Activated naive CD8-positive, alpha-beta T cell treated with anti-CD3 and anti-CD28 coated beads, Interleukin-2, amount 10 ng/mL, durations not matched to agents 7 days and 5 days (primary cell): ENCODE results near the gene DPP6. TPM values are rescaled to one million over a fixed set of nuclear protein-coding genes. Genes with fewer than 3 reads are reported as not detected.

Source experiments
- ATAC-seq: fragments of 150-1000 bp; cut with Tn5 transposase; one replicate; pipeline ENCODE4 v1.10.0; 2021; ENCODE audit warnings: low read depth, moderate library complexity
- POLR2A ChIA-PET: fragments of 350-600 bp; sonication (Branson Sonifier 250); formaldehyde crosslinking; loops from one replicate; lab custom pipeline; 2021; ENCODE audit warnings: antibody characterized with exemption; lab: Charles Lee
- DNase-seq: peaks from one replicate; pipeline ENCODE4 v3.0.0; 2021
- H3K27ac Mint-ChIP-seq: one replicate; pipeline ENCODE4 v1.8.0; 2022; ENCODE audit warnings: mild to moderate bottlenecking, mixed read lengths
- H3K27me3 Mint-ChIP-seq: one replicate; pipeline ENCODE4 v1.8.0; 2022; ENCODE audit warnings: mild to moderate bottlenecking, moderate library complexity, mixed read lengths
- H3K36me3 Mint-ChIP-seq: one replicate; pipeline ENCODE4 v1.8.0; 2021; ENCODE audit warnings: mild to moderate bottlenecking, mixed read lengths
- H3K4me1 Mint-ChIP-seq: one replicate; pipeline ENCODE4 v1.8.0; 2021; ENCODE audit warnings: mixed read lengths
- H3K4me3 Mint-ChIP-seq: one replicate; pipeline ENCODE4 v1.8.0; 2022; ENCODE audit warnings: mild to moderate bottlenecking, moderate library complexity, mixed read lengths
- H3K9me3 Mint-ChIP-seq: one replicate; pipeline ENCODE4 v1.8.0; 2021; ENCODE audit warnings: mixed read lengths
- total RNA-seq, 2 experiments: library from RNA; stranded (reverse); gene quantifications; one replicate each; pipeline ENCODE4 v1.2.3, GENCODE V29; 2021

Gene DPP6
- total RNA-seq, 2 experiments from 2014 or later = not detected

GRCh38 chr7:154475864-154476263 lies 423.7 kb downstream of the DPP6 start:
- ATAC-seq = no peak
- Mint-ChIP-seq H3K36me3 (no peaks in the 10 kb centered on the region), H3K27me3 (no peaks in the 10 kb centered on the region), H3K4me3 (no peak overlapping the region), H3K27ac (no peak overlapping the region), H3K9me3 (peaks cover 1% of the 10 kb centered on the region), H3K4me1 (no peaks in the 10 kb centered on the region)
- POLR2A ChIA-PET = no interaction called here
- DNase-seq = no peak

- no peak for DNase-seq
- ATAC-seq = no peak
- H3K36me3 Mint-ChIP-seq = no peaks in the 10 kb centered on the region
- no peaks in the 10 kb centered on the region for H3K27me3 Mint-ChIP-seq
- H3K4me1 Mint-ChIP-seq = no peaks in the 10 kb centered on the region
- H3K4me3 Mint-ChIP-seq = no peak overlapping the region
- POLR2A ChIA-PET = no interaction called here
- H3K27ac Mint-ChIP-seq = no peak overlapping the region
- peaks cover 4% of the 10 kb centered on the region for H3K9me3 Mint-ChIP-seq
Measured at GRCh38 chr7:154480817-154481216, 428.6 kb downstream of the DPP6 start.

GRCh38 chr7:154482863-154483262 lies 430.7 kb downstream of the DPP6 start:
- ATAC-seq (no peak), DNase-seq (no peak)
- no peaks in the 10 kb centered on the region for H3K4me1 Mint-ChIP-seq
- H3K27me3 Mint-ChIP-seq = no peaks in the 10 kb centered on the region
- POLR2A ChIA-PET = no interaction called here
- H3K4me3 Mint-ChIP-seq = no peak overlapping the region
- H3K9me3 Mint-ChIP-seq = peaks cover 4% of the 10 kb centered on the region
- H3K36me3 Mint-ChIP-seq = no peaks in the 10 kb centered on the region
- no peak overlapping the region for H3K27ac Mint-ChIP-seq

GRCh38 chr7:154484406-154484805 lies 432.2 kb downstream of the DPP6 start:
- H3K27ac Mint-ChIP-seq = no peak overlapping the region
- H3K27me3 Mint-ChIP-seq = no peaks in the 10 kb centered on the region
- no peaks in the 10 kb centered on the region for H3K36me3 Mint-ChIP-seq
- no peaks in the 10 kb centered on the region for H3K4me1 Mint-ChIP-seq
- POLR2A ChIA-PET = no interaction called here
- no peak overlapping the region for H3K4me3 Mint-ChIP-seq
- DNase-seq (no peak), ATAC-seq (no peak)
- peaks cover 3% of the 10 kb centered on the region for H3K9me3 Mint-ChIP-seq

DNA sequence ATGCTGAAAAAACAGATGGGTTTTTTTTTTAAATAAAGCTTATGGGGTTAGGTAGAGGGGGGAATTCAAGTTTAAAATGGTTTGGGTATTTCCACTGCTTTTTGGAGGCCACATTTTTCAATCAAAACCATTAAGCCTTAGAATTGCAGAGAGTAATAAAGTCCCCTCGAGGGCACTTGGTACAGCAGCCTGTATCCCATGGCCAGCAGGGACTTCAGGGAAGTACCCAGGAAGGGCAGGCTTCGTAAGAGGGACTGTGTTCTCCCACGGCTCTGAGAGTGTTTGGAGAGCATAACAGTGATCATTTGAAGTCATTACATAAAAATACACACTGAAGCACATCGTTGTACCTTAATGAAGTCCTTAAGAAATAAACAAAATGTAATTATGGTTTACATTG lies 432.7 kb downstream of the DPP6 start:
- Mint-ChIP-seq H3K36me3 (no peaks in the 10 kb centered on the region), H3K9me3 (peaks cover 3% of the 10 kb centered on the region), H3K27me3 (no peaks in the 10 kb centered on the region), H3K4me1 (no peaks in the 10 kb centered on the region), H3K27ac (no peak overlapping the region), H3K4me3 (no peak overlapping the region)
- ATAC-seq (no peak), DNase-seq (no peak)
- POLR2A ChIA-PET = no interaction called here

DNA sequence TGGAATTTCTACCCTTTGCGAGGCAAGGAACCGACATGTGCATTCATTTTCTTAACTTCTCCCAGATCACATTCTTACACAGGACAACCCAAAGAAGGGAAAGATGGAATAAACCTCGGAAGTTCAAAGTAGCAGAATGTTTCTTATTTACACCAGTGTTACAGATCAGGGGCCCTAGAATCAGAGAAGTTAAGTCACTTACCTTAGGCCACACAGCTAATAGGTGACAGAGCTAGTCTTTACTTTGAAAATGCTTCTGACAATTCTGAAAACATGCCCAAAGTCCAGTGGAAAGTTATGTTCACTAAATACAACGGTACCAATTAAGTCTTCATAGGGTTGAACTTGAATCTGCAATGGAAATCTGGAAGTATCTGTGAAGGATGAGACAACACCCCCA lies 437.7 kb downstream of the DPP6 start:
- H3K4me1 Mint-ChIP-seq = no peaks in the 10 kb centered on the region
- no peaks in the 10 kb centered on the region for H3K36me3 Mint-ChIP-seq
- DNase-seq = no peak
- H3K9me3 Mint-ChIP-seq = no peaks in the 10 kb centered on the region
- POLR2A ChIA-PET = no interaction called here
- no peak overlapping the region for H3K27ac Mint-ChIP-seq
- ATAC-seq = no peak
- H3K27me3 Mint-ChIP-seq = no peaks in the 10 kb centered on the region
- no peak overlapping the region for H3K4me3 Mint-ChIP-seq

DNA sequence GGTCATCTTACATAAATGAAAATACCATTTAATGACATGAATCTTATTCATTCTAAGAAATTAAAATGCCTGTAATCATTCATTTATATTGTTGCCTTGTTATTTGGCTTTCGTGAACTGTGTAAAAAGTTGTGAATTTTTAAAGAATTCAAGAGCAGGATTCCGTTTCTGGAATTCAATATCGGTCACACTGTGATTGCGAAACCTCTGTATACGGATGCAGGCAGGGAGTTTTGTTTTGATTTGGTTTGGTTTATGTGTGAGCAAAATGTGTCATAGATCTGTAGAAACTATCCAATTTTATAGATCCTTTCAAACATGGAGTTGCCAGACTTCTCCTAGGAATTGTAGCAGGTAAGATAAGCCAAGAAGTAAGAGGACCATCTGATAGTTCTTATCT lies 441.4 kb downstream of the DPP6 start:
- no peaks in the 10 kb centered on the region for H3K36me3 Mint-ChIP-seq
- no peak overlapping the region for H3K4me3 Mint-ChIP-seq
- H3K27ac Mint-ChIP-seq = no peak overlapping the region
- H3K4me1 Mint-ChIP-seq = no peaks in the 10 kb centered on the region
- POLR2A ChIA-PET = no interaction called here
- no peaks in the 10 kb centered on the region for H3K27me3 Mint-ChIP-seq
- ATAC-seq (no peak), DNase-seq (no peak)
- no peaks in the 10 kb centered on the region for H3K9me3 Mint-ChIP-seq

DNA sequence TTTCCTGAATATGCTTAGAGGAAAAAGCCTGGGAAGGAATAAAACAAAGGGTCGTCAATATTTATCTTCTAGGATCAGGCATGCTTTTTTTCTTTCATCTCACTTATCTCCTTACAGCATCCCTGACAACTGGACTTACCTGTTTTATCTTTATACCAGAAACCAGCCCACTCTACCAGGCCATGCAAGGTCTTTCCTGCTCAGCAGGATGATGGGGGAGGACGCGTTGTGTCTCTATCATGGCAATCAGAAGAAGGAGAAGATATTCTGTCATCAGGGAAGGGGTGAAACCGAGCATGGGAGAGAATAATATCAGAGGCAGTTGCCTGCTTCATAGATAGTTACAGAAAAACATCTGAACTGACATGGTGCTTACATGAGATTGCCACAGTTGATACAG lies 445.6 kb downstream of the DPP6 start:
- ATAC-seq = no peak
- Mint-ChIP-seq H3K4me1 (no peaks in the 10 kb centered on the region), H3K36me3 (no peaks in the 10 kb centered on the region), H3K27me3 (no peaks in the 10 kb centered on the region), H3K4me3 (no peak overlapping the region), H3K9me3 (peaks cover 3% of the 10 kb centered on the region), H3K27ac (no peak overlapping the region)
- POLR2A ChIA-PET = no interaction called here
- no peak for DNase-seq

DNA sequence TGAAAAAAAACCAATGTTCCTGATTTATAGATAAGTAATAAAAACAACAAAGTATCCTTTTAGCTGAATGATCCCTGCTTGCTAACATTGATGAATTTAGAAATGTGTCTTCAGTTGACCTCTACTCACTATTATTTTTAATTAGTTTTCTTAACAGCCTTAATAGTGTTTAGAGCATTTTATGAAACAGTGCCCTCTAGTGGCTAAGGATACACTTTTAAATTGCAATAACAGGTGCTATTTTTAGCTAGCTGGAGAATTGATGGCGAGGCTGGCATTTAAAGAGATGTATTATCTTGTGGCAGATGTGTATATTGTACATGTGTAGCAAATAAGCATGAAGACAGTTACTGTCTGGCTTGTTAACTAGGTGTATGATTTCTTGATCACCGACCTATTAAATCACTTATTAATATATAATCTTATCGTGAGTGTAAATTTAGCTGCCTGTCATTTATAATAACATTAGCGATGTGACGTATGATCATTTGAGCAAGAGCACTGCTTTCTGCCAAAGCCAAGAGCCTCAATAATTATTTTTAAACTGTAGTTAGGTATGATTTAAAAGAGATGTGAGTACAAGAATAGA lies 451.9 kb downstream of the DPP6 start:
- no peak for ATAC-seq

DNA sequence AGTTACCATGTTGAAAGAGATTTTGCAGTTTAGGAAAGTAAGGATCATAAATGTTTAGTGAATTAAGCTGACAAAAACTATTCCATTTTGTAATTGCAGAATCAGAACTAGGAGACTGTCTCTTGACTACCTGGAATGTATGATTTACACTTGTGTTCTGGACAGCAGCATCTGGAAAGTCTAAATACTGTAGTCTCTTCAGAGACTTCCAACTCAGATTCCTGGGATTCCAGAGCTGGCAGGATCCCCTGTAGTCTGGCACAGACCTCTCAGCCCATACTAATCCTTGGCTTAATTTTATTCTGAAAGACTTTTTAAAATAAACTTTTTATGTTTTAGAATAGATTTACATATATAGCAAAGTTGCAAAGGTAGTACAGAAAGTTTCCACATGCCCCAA lies 452.7 kb downstream of the DPP6 start:
- Mint-ChIP-seq H3K27me3 (peaks cover 1% of the 10 kb centered on the region), H3K4me1 (no peaks in the 10 kb centered on the region), H3K27ac (no peak overlapping the region), H3K36me3 (no peaks in the 10 kb centered on the region), H3K9me3 (peaks cover 3% of the 10 kb centered on the region), H3K4me3 (no peak overlapping the region)
- DNase-seq (no peak), ATAC-seq (no peak)
- POLR2A ChIA-PET = no interaction called here

More for the DNA sequence above, 451.9 kb downstream of the DPP6 start:
- no peak for DNase-seq
- H3K27me3 Mint-ChIP-seq = peaks cover 1% of the 10 kb centered on the region
- H3K9me3 Mint-ChIP-seq = peaks cover 3% of the 10 kb centered on the region
- no peak overlapping the region for H3K4me3 Mint-ChIP-seq
- POLR2A ChIA-PET = no interaction called here
- H3K27ac Mint-ChIP-seq = no peak overlapping the region
- H3K4me1 Mint-ChIP-seq = no peaks in the 10 kb centered on the region
- H3K36me3 Mint-ChIP-seq = no peaks in the 10 kb centered on the region

DNA sequence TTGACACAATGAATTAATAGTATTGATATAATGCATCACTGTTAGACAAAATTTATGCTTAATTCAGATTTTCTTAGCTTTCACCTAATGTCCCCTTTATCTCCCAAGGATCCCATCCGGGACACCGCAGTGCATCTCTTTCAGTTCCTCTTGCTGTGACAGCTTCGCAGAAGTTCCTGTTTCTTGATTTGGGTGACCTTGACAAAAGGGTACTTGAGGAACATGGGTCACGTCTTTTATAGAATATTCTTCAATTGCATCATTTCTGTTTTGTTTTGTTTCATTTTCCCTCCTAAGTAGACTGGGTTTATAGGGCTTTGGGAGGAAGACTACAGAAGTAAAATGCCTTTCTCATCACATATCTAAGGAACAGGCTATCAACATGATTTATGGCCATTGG lies 453.2 kb downstream of the DPP6 start:
- H3K27ac Mint-ChIP-seq = no peak overlapping the region
- peaks cover 3% of the 10 kb centered on the region for H3K9me3 Mint-ChIP-seq
- no peaks in the 10 kb centered on the region for H3K4me1 Mint-ChIP-seq
- ATAC-seq (no peak), DNase-seq (no peak)
- no peak overlapping the region for H3K4me3 Mint-ChIP-seq
- no peaks in the 10 kb centered on the region for H3K36me3 Mint-ChIP-seq
- H3K27me3 Mint-ChIP-seq = peaks cover 1% of the 10 kb centered on the region
- POLR2A ChIA-PET = no interaction called here

GRCh38 chr7:154509192-154509591 lies 457.0 kb downstream of the DPP6 start:
- Mint-ChIP-seq H3K36me3 (no peaks in the 10 kb centered on the region), H3K27ac (no peak overlapping the region), H3K9me3 (no peaks in the 10 kb centered on the region), H3K27me3 (peaks cover 1% of the 10 kb centered on the region), H3K4me1 (no peaks in the 10 kb centered on the region), H3K4me3 (no peak overlapping the region)
- ATAC-seq (no peak), DNase-seq (no peak)
- POLR2A ChIA-PET = no interaction called here

- no peaks in the 10 kb centered on the region for H3K27me3 Mint-ChIP-seq
- ATAC-seq (no peak), DNase-seq (no peak)
- H3K9me3 Mint-ChIP-seq = no peaks in the 10 kb centered on the region
- H3K4me3 Mint-ChIP-seq = no peak overlapping the region
- POLR2A ChIA-PET = no interaction called here
- H3K27ac Mint-ChIP-seq = no peak overlapping the region
- H3K4me1 Mint-ChIP-seq = no peaks in the 10 kb centered on the region
- no peaks in the 10 kb centered on the region for H3K36me3 Mint-ChIP-seq
Measured at GRCh38 chr7:154512121-154512833, 460.1 kb downstream of the DPP6 start.

- ATAC-seq = no peak
- DNase-seq = no peak
- Mint-ChIP-seq H3K4me3 (no peak overlapping the region), H3K27me3 (no peaks in the 10 kb centered on the region), H3K4me1 (no peaks in the 10 kb centered on the region), H3K36me3 (no peaks in the 10 kb centered on the region), H3K9me3 (peaks cover 4% of the 10 kb centered on the region), H3K27ac (no peak overlapping the region)
- POLR2A ChIA-PET = no interaction called here
Measured at GRCh38 chr7:154517768-154518167, 465.6 kb downstream of the DPP6 start.
